Motor neuron (in vitro differentiated cells): ENCODE data around the gene HMX2. TPM values are rescaled to one million over a fixed set of nuclear protein-coding genes. Genes with fewer than 3 reads are reported as not detected.

ENCODE experiments used
- ATAC-seq, 8 experiments: fragments of 200-7000 bp; cut with Tn5 transposase; replicated peaks in 6 of 8; 2 replicates each; pipeline ENCODE4 v1.8.0; 2021; ENCODE audit warnings: mild to moderate bottlenecking in 8 of 8, moderate library complexity in 8 of 8
- H3K27ac ChIP-seq, 2 donors: fragments of 250-450 bp; sonication (Bioruptor Pico); 2 replicates each; pipeline ENCODE4 v1.9.0; 2021; ENCODE audit warnings: antibody characterized with exemption in 2 of 2, mild to moderate bottlenecking in 2 of 2, moderate library complexity in 1 of 2
- H3K4me1 ChIP-seq, 2 donors: fragments of 250-450 bp; sonication (Bioruptor Pico); replicated peaks in 1 of 2; 2 replicates each; pipeline ENCODE4 v1.6.1; 2021; ENCODE audit warnings: antibody characterized with exemption in 2 of 2, mild to moderate bottlenecking in 2 of 2, moderate library complexity in 1 of 2
- H3K4me3 ChIP-seq, 5 donors: fragments of 250-450 bp; sonication (Bioruptor Pico); 2 replicates each; pipeline ENCODE4 v1.9.0; 2021; ENCODE audit warnings: antibody characterized with exemption in 5 of 5, mild to moderate bottlenecking in 5 of 5, moderate library complexity in 4 of 5
- WGBS, 10 experiments: fragments of 450-650 bp; shearing (Covaris generic); methylation state at CpG; one replicate each; pipeline ENCODE4 v1.0.0; 2022; 5-methylcytosine and 5-hydroxymethylcytosine counted together
- in situ Hi-C, 9 experiments: fragments of 400-800 bp; cut with MboI; loops; one replicate each; pipeline ENCODE4 v1.15.0; 2021; ENCODE audit warnings: low sequenced_read_pairs in 9 of 9, low pct_unique_long_range_greater_than_20kb in 2 of 9; ENCODE audit not compliant: unreplicated experiment in 9 of 9
- total RNA-seq, 8 experiments: library from RNA; unstranded; fragments of 300-600 nt; gene quantifications; 2 replicates each; pipeline versions ENCODE4 v1.2.3 to v1.2.4, GENCODE V29; 2022

HMX2 gene
- total RNA-seq, 8 experiments from 2014 or later: 0.11 to 0.14 TPM; not detected in 6

DNA sequence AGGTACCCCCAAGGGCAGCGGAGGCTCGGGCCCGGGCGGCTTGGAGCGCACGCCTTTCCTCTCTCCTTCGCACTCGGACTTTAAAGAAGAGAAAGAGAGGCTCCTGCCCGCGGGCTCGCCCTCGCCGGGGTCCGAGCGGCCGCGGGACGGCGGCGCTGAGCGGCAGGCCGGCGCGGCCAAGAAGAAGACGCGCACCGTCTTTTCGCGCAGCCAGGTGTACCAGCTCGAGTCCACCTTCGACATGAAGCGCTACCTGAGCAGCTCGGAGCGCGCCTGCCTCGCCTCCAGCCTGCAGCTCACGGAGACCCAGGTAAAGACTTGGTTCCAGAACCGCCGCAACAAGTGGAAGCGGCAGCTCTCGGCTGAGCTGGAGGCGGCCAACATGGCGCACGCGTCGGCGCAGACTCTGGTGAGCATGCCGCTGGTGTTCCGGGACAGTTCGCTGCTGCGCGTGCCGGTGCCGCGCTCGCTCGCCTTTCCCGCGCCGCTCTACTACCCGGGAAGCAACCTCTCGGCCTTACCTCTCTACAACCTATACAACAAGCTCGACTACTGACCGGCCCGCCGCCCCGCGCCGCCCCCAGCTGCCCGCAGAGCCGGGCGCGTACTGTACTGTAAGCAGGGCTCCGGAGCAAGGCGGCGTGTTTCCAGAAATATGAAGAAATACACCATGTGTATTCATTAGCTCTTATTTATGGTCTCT lies 1.8 kb downstream of the HMX2 start:
- Histone ChIP-seq H3K27ac (no peak overlapping the region), H3K4me3 (peak overlapping the region in 4 of 5 donors; percentile 13 to 28 (median 26)), H3K4me1 (peaks cover 11 to 12% of the 10 kb centered on the region in 2 donors)
- no peak for ATAC-seq
- 3 to 40% (median 16%) methylated on average over 1 to 15 of the region's 76 CpGs; no CpG with 5 or more reads in 6 of the 10 experiments for WGBS, 10 experiments
- in situ Hi-C loops: loop anchor here (25.0 kb wide), 3 partner anchors 112 to 413 kb away; no protein-coding TSS in a partner anchor

DNA sequence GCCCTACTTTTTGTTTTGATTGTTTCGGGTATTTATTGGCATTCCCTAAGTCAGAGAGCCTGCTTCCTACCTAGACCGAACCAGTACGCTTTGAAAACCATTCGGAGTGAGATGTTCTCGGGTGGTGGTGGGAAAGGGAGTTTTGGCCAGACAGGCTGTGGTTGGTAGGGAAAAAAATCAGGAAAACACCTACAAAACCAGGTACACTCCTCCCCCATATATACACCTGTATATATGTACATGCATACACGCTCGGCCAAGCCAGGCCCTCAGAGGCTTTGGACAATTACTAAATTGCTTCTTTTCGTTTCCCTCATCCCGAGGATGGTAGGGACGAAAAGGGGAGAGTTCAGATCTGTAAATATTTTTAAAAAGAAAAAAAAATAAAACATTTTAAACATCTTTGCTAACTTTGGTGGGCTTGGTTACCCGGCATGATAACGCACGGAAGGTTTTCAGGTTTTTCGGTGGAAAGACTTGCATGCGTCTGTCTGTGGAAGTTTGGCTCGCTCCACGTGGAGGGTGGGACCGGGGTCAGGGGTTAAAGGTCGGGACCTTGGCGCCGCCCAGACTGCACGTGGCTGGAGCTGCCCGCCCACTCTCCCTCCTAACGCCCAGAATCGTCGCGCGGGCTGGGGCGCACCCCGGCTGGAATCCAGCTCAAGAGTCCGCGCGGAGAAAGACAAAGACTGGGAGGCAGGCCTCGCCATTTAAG lies 2.5 kb downstream of the HMX2 start:
- in situ Hi-C loops: no loop called here
- H3K4me1 ChIP-seq: peaks cover 8 to 16% of the 10 kb centered on the region in 2 donors
- ATAC-seq: no peak
- no peak overlapping the region for H3K27ac ChIP-seq
- WGBS, 10 experiments: 0 to 80% (median 31%) methylated on average over 1 to 23 of the region's 34 CpGs
- H3K4me3 ChIP-seq: peak overlapping the region in 2 of 5 donors; percentile 26 to 28

DNA sequence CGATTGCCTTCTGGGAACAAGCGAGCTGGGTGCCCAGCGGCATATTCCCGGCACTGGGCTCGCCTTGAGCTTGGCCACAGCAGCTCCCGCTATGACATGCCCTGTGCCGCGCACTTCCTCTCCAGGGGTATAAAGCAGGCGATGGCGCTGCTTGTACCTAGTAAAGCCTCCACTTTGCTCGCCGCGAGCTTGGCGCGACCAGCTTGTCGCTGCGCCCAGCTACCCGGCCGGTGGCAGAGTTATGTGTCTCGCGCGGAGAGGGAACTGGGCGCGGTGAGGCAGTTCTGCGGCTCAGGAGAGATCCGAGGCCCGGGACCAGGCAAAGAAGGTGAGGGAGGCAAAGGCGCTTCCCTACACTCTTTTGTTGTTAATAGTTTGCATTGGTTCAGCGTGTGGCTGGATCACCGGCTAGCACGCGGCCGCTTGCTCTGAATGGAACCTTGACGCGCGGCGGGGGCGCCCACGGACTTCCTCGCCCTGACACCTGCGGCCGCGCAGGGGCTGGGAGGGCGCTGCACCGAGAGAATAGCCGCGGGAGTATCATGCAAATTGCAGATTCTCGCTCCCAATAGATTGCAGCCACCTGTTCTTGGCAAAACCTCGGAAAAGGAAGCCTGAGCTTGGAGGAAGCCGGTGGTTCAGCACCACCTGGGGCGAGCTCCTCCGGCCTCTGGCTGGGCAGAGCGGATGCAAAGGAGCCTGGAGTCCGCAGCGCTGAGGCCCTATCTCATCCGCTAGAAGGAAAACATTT lies 3.2 kb downstream of the HMX2 start:
- WGBS, 10 experiments: 3 to 34% (median 14%) methylated on average over 4 to 28 of the region's 56 CpGs; no CpG with 5 or more reads in 2 of the 10 experiments
- Histone ChIP-seq H3K27ac (no peak overlapping the region), H3K4me1 (peaks cover 8 to 21% of the 10 kb centered on the region in 2 donors), H3K4me3 (peak overlapping the region in 1 of 5 donors; percentile 8)
- ATAC-seq: no peak
- in situ Hi-C loops: no loop called here

DNA sequence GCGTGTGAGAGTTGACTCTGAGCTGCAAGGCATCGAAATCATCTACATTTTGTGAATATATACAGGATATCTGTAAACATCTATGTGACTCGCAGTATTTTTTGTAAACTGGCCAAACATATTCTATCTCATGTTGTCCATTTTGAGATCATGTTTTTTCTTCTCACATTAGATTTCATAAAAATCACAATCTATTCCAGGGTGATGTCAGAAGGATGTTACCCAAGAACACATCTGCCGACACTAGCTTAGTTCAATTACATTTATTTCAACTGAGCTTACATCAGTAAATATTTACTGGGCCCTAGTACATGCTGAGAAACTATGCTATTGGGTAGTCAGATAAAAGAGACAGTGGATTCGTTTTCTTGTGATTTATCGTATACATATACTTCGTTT lies 3.8 kb downstream of the HMX2 start:
- no peak overlapping the region for H3K27ac ChIP-seq
- in situ Hi-C loops: no loop called here
- 14 to 53% (median 39%) methylated on average over 3 to 7 of the region's 7 CpGs for WGBS, 10 experiments
- no peak for ATAC-seq
- H3K4me1 ChIP-seq: peaks cover 8 to 18% of the 10 kb centered on the region in 2 donors
- no peak overlapping the region for H3K4me3 ChIP-seq

DNA sequence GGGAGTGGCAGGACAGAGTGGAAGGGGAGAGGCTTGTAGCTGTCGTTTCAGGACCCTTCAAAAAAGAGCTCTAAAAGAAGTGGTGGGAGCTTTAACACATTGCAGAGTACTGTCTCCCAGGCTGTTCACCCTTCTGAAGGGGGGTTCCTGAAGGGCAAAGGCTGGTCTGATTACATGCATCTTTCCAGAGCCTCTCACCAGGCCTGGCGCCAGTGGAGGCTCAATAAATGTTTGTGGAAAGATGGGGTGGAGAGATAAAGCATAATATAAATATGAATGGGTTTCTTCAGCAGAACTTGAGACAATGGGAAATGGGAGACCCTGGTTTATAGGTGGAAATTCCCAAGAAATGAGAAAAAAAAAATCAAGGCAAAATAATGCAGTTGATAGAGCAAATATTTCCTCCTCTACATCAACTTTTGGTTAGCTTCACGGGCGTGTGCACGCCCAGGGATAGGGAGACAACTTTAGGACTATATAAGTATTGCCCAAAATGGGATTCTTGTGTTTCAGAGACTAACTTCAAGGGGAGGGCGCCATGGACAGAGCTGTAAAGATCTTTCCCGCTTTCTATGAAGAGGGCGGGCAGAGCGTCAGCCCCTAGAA lies 5.7 kb downstream of the HMX2 start:
- WGBS, 10 experiments: 39 to 100% (median 53%) methylated on average over 1 to 8 of the region's 9 CpGs; no CpG with 5 or more reads in 1 of the 10 experiments
- H3K27ac ChIP-seq: no peak overlapping the region
- no peak for ATAC-seq
- in situ Hi-C loops: no loop called here
- H3K4me1 ChIP-seq: peaks cover 8 to 30% of the 10 kb centered on the region in 2 donors
- H3K4me3 ChIP-seq: peak overlapping the region in 1 of 5 donors; percentile 10

DNA sequence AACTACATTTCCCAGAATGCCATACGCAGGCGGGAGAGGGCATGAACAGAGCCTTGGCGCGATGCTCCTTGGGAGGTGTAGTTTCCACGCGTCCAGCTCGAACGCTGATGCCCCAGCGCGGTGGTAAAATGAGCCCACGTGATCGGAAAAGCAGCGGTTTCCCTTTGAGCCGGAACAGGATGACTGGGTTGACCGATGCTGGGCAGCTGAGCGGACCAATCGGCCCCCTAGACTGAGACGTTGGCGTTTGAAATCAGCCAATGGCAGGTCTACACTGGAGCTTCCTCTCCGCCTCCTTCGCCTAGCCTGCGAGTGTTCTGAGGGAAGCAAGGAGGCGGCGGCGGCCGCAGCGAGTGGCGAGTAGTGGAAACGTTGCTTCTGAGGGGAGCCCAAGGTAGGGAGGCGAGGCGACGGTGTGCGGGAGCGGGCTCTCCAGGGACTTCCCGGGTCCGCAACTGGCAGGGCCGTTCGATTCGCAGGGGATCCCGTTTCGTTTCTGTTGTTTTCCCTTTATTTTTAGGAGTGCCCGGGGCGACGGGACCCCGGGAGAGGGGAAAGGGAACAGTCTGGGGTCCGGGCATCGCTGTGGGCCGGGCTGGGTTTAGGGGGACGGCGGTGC lies 6.3 kb downstream of the HMX2 start, which contains the start of gene BUB3:
BUB3 (plus strand) TSS at position 311 of the 619 bp plus-strand sequence. CDS start 516 bp downstream, outside the sequence.
- Histone ChIP-seq H3K4me1 (peaks cover 6 to 34% of the 10 kb centered on the region in 2 donors), H3K4me3 (peak within 1 kb of the TSS; percentile 73 to 97 (median 94)), H3K27ac (peak within 1 kb of the TSS; percentile 84 to 90)
- whole genome bisulfite sequencing, 10 experiments: 0 to 2% (median 0%) methylated on average over 2 to 23 of the region's 50 CpGs; no CpG with 5 or more reads in 3 of the 10 experiments
- ATAC-seq: peak; percentile 94 to 97 (median 96)
- in situ Hi-C loops: no loop called here

DNA sequence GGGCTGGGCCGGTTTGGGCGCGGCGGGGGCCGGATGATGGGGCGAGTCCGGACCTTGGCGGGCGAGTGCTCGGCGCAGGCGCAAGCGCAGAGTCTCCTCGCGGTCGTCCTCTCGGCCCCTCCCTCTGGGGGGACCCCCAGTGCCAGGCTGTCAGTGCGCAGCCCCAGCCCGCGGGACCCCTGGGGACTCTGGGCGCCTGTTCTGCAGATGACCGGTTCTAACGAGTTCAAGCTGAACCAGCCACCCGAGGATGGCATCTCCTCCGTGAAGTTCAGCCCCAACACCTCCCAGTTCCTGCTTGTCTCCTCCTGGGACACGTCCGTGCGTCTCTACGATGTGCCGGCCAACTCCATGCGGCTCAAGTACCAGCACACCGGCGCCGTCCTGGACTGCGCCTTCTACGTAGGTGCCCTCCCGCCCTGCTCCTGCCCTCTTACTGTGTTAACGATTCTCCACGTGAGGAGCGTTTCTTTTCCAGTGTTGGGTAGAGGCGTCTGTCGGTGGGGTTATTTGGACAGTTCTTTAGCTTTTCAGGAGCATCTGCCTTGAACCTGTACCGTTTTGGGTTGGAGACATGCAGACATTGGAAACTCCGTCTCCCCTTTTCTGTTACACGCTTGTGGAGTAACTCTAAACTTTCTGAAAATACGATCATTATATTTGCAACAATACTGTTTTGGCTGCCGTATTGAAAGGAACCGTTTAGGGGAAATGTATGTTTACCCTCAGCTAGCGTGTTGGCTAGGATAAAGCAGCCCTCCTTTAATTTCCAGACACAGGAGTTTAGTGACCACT lies 7.0 kb downstream of the HMX2 start:
- 0 to 12% (median 0%) methylated on average over 1 to 24 of the region's 49 CpGs; no CpG with 5 or more reads in 1 of the 10 experiments for WGBS, 10 experiments
- in situ Hi-C loops: no loop called here
- H3K27ac ChIP-seq: peak overlapping the region; percentile 84 to 90

DNA sequence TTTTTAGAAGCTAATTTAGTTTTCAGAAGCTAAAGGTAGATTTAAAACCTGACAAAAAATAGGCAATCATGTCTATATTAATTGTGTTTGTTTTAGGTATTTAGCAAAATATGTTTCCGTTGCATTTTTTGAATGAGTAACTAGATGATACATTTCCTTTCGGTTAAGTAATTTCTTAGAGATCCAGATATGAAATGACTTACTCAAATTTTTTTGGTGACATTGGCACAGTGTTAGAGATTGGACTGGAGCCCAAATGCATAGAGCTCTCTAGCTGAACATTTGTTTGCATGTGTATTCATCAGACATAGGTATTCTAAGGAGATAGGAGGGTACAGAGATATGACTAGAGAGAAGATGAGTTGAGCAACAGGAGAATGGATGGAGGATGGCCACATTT lies 8.1 kb downstream of the HMX2 start:
- no peak for ATAC-seq
- Histone ChIP-seq H3K4me1 (peaks cover 6 to 32% of the 10 kb centered on the region in 2 donors), H3K27ac (no peak overlapping the region), H3K4me3 (no peak overlapping the region)
- WGBS, 10 experiments: 18 to 100% (median 87%) methylated on average over 1 to 2 of the region's 2 CpGs
- in situ Hi-C loops: no loop called here

More for the DNA sequence above, 7.0 kb downstream of the HMX2 start:
- peak; percentile 65 to 73 (median 70) for ATAC-seq
- H3K4me3 ChIP-seq: peak overlapping the region; percentile 73 to 97 (median 94)
- peaks cover 6 to 35% of the 10 kb centered on the region in 2 donors for H3K4me1 ChIP-seq

DNA sequence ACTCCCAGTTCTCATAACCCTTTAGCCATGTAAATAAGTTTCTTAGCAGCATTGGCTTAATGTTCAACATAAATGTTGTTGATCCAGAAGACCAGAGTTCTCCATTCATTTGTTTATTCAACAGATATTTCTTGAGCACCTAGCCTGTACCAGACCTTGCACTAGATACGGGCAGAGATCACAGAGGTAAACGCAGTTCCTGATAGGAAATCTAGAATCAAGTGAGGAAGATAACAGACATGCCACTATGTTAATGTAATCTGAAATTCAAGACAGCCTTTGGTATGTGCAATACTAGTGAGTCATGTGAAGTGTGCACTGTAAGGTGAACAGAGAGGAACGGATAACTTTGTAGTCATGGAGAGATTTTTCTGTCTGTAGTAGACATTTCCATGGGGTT lies 9.3 kb downstream of the HMX2 start:
- no peak overlapping the region for H3K4me3 ChIP-seq
- no peak overlapping the region for H3K27ac ChIP-seq
- in situ Hi-C loops: no loop called here
- 33 to 100% (median 80%) methylated on average over 1 to 3 of the region's 3 CpGs; no CpG with 5 or more reads in 1 of the 10 experiments for WGBS, 10 experiments
- ATAC-seq: no peak
- peaks cover 2 to 28% of the 10 kb centered on the region in 2 donors for H3K4me1 ChIP-seq

DNA sequence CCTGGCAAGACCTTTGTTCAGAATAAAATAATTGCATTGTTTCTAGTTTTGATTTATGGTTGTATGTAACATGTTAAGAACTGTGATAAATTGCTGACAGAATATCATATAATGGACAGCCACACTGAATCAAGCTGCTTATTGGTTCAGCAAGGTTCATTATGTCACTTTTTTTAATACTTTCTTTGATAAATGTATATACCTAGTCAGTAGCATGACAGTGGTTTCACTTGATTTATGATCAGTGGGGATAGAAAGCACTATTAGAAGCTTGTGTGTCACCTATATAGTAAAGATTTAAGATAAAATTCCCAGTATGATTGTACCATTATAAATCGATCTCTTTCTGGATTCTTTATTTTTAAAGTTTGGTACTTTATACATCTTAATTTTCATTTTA lies 10.7 kb downstream of the HMX2 start:
- in situ Hi-C loops: no loop called here
- Histone ChIP-seq H3K27ac (no peak overlapping the region), H3K4me1 (peaks cover 2 to 28% of the 10 kb centered on the region in 2 donors), H3K4me3 (no peak overlapping the region)
- 67 to 100% (median 86%) methylated on average over 1 of the region's 1 CpG; no CpG with 5 or more reads in 2 of the 10 experiments for WGBS, 10 experiments
- ATAC-seq: no peak

DNA sequence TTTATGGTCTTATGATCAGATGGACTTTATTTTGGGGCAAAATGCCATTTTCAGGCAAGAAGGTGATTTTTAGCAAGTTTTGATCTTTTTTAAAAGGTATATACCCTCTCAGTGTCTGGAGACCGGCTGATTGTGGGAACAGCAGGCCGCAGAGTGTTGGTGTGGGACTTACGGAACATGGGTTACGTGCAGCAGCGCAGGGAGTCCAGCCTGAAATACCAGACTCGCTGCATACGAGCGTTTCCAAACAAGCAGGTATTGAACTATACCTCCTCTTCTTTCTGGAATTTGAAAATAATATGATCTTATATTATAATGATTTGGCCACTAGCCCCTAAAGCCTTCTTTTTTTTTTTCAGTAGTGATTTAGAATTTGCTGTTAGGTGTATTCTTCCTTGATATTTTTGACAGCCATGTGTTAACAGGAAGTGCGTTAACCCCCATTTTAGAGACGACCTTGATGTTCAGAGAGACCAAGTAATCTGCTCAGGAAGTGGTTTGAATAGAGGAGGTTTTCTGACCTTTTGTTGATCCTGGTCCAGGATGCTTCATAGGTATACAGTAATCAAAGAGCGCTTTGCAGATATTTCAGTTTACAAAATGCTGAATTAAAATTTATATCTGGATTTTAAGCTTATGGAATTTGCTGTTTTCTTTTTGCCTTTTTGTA lies 12.5 kb downstream of the HMX2 start:
- WGBS, 10 experiments: 81 to 100% (median 92%) methylated on average over 2 to 11 of the region's 11 CpGs
- in situ Hi-C loops: no loop called here
- H3K4me3 ChIP-seq: no peak overlapping the region
- ATAC-seq: no peak
- peaks cover 0 to 23% of the 10 kb centered on the region in 2 donors for H3K4me1 ChIP-seq
- H3K27ac ChIP-seq: no peak overlapping the region
